ENCODE measurements around the gene CALHM6. TPM values are rescaled to one million over a fixed set of nuclear protein-coding genes. Genes with fewer than 3 reads are reported as not detected.

CALHM6 gene
- total and polyA plus RNA-seq, 3 experiments from 2014 or later: 1.7 to 10.9 (median 2.2) TPM

- Mint-ChIP-seq H3K27ac (no peak overlapping the region), H3K27me3 (peaks cover 3 to 11% of the 10 kb centered on the region in 2 donors), H3K36me3 (no peaks in the 10 kb centered on the region), H3K9me3 (no peaks in the 10 kb centered on the region), H3K4me1 (peaks cover 12 to 18% (median 17%) of the 10 kb centered on the region in 3 donors), H3K4me3 (no peak overlapping the region)
- Histone ChIP-seq H3K9me3 (ENCODE audit: low read length) (no peaks in the 10 kb centered on the region), H3K4me3 (ENCODE audit: low read length) (no peak overlapping the region), H3K4me1 (ENCODE audit: insufficient read depth, low read length) (peaks cover 5% of the 10 kb centered on the region), H3K27me3 (ENCODE audit: insufficient read depth, low read length, poor library complexity, severe bottlenecking) (no peaks in the 10 kb centered on the region), H3K36me3 (ENCODE audit: insufficient read depth, low read length) (no peaks in the 10 kb centered on the region), H3K27ac (ENCODE audit: low read depth, low read length) (no peak overlapping the region)
- CTCF ChIA-PET: no interaction called here
- DNase-seq: no peak
- POLR2A ChIA-PET: no interaction called here
Measured at GRCh38 chr6:116447496-116448011, 13.6 kb upstream of the CALHM6 start.

GRCh38 chr6:116449565-116449964 is 11.6 kb upstream of the CALHM6 start:
- Mint-ChIP-seq H3K27me3 (peaks cover 7 to 18% of the 10 kb centered on the region in 2 donors), H3K9me3 (no peaks in the 10 kb centered on the region), H3K4me1 (peaks cover 8 to 13% (median 10%) of the 10 kb centered on the region in 3 donors), H3K4me3 (no peak overlapping the region), H3K27ac (no peak overlapping the region), H3K36me3 (no peaks in the 10 kb centered on the region)
- ChIA-PET POLR2A (no interaction called here), CTCF (interaction anchor here (0.7 kb wide), 1 partner anchor 162 kb away, joined by 4 read pairs; no protein-coding TSS in a partner anchor)
- Histone ChIP-seq H3K9me3 (ENCODE audit: low read length) (no peaks in the 10 kb centered on the region), H3K4me3 (ENCODE audit: low read length) (no peak overlapping the region), H3K4me1 (ENCODE audit: insufficient read depth, low read length) (peaks cover 4% of the 10 kb centered on the region), H3K36me3 (ENCODE audit: insufficient read depth, low read length) (no peaks in the 10 kb centered on the region), H3K27me3 (ENCODE audit: insufficient read depth, low read length, poor library complexity, severe bottlenecking) (no peaks in the 10 kb centered on the region), H3K27ac (ENCODE audit: low read depth, low read length) (no peak overlapping the region)
- DNase-seq: no peak

GRCh38 chr6:116450185-116450710 is 10.9 kb upstream of the CALHM6 start:
- H3K27me3 Mint-ChIP-seq: peaks cover 7 to 19% of the 10 kb centered on the region in 2 donors
- no peaks in the 10 kb centered on the region for H3K4me1 ChIP-seq (ENCODE audit: insufficient read depth, low read length)
- no peaks in the 10 kb centered on the region for H3K9me3 ChIP-seq (ENCODE audit: low read length)
- H3K27ac ChIP-seq (ENCODE audit: low read depth, low read length): no peak overlapping the region
- H3K27me3 ChIP-seq (ENCODE audit: insufficient read depth, low read length, poor library complexity, severe bottlenecking): no peaks in the 10 kb centered on the region
- no peak overlapping the region for H3K27ac Mint-ChIP-seq
- no peaks in the 10 kb centered on the region for H3K36me3 Mint-ChIP-seq
- H3K4me1 Mint-ChIP-seq: peaks cover 1 to 6% (median 3%) of the 10 kb centered on the region in 3 donors
- POLR2A ChIA-PET: no interaction called here
- no peaks in the 10 kb centered on the region for H3K36me3 ChIP-seq (ENCODE audit: insufficient read depth, low read length)
- no peak overlapping the region for H3K4me3 Mint-ChIP-seq
- CTCF ChIA-PET: interaction anchor here (0.7 kb wide), 1 partner anchor 162 kb away, joined by 4 read pairs; no protein-coding TSS in a partner anchor
- DNase-seq: no peak
- H3K4me3 ChIP-seq (ENCODE audit: low read length): no peak overlapping the region
- H3K9me3 Mint-ChIP-seq: no peaks in the 10 kb centered on the region

GRCh38 chr6:116450769-116451740 is 10.1 kb upstream of the CALHM6 start:
- DNase-seq: no peak
- H3K36me3 ChIP-seq (ENCODE audit: insufficient read depth, low read length): no peaks in the 10 kb centered on the region
- Mint-ChIP-seq H3K36me3 (no peaks in the 10 kb centered on the region), H3K4me1 (peaks cover 0 to 5% (median 0%) of the 10 kb centered on the region in 3 donors), H3K27ac (no peak overlapping the region), H3K27me3 (peaks cover 7 to 19% of the 10 kb centered on the region in 2 donors), H3K9me3 (no peaks in the 10 kb centered on the region), H3K4me3 (no peak overlapping the region)
- POLR2A ChIA-PET: no interaction called here
- CTCF ChIA-PET: interaction anchor here (1.2 kb wide), 1 partner anchor 83 kb away, joined by 3 read pairs; no protein-coding TSS in a partner anchor
- H3K27me3 ChIP-seq (ENCODE audit: insufficient read depth, low read length, poor library complexity, severe bottlenecking): no peaks in the 10 kb centered on the region
- no peaks in the 10 kb centered on the region for H3K4me1 ChIP-seq (ENCODE audit: insufficient read depth, low read length)
- no peak overlapping the region for H3K4me3 ChIP-seq (ENCODE audit: low read length)
- H3K27ac ChIP-seq (ENCODE audit: low read depth, low read length): no peak overlapping the region
- no peaks in the 10 kb centered on the region for H3K9me3 ChIP-seq (ENCODE audit: low read length)

GRCh38 chr6:116451916-116452315 is 9.3 kb upstream of the CALHM6 start:
- Mint-ChIP-seq H3K4me3 (no peak overlapping the region), H3K9me3 (no peaks in the 10 kb centered on the region), H3K27ac (no peak overlapping the region), H3K36me3 (no peaks in the 10 kb centered on the region), H3K27me3 (peaks cover 7 to 19% of the 10 kb centered on the region in 2 donors), H3K4me1 (peaks cover 0 to 5% (median 0%) of the 10 kb centered on the region in 3 donors)
- CTCF ChIA-PET: interaction anchor here (1.2 kb wide), 1 partner anchor 82 kb away, joined by 3 read pairs; no protein-coding TSS in a partner anchor
- POLR2A ChIA-PET: no interaction called here
- no peak for DNase-seq
- Histone ChIP-seq H3K27ac (ENCODE audit: low read depth, low read length) (no peak overlapping the region), H3K9me3 (ENCODE audit: low read length) (no peaks in the 10 kb centered on the region), H3K27me3 (ENCODE audit: insufficient read depth, low read length, poor library complexity, severe bottlenecking) (no peaks in the 10 kb centered on the region), H3K4me3 (ENCODE audit: low read length) (no peak overlapping the region), H3K4me1 (ENCODE audit: insufficient read depth, low read length) (no peaks in the 10 kb centered on the region), H3K36me3 (ENCODE audit: insufficient read depth, low read length) (no peaks in the 10 kb centered on the region)

- no peak overlapping the region for H3K27ac Mint-ChIP-seq
- Histone ChIP-seq H3K4me1 (ENCODE audit: insufficient read depth, low read length) (no peaks in the 10 kb centered on the region), H3K4me3 (ENCODE audit: low read length) (no peak overlapping the region), H3K27me3 (ENCODE audit: insufficient read depth, low read length, poor library complexity, severe bottlenecking) (no peaks in the 10 kb centered on the region), H3K36me3 (ENCODE audit: insufficient read depth, low read length) (no peaks in the 10 kb centered on the region), H3K27ac (ENCODE audit: low read depth, low read length) (no peak overlapping the region), H3K9me3 (ENCODE audit: low read length) (no peaks in the 10 kb centered on the region)
- no peak overlapping the region for H3K4me3 Mint-ChIP-seq
- no peaks in the 10 kb centered on the region for H3K9me3 Mint-ChIP-seq
- peaks cover 0 to 5% (median 0%) of the 10 kb centered on the region in 3 donors for H3K4me1 Mint-ChIP-seq
- ChIA-PET POLR2A (no interaction called here), CTCF (no interaction called here)
- H3K27me3 Mint-ChIP-seq: peaks cover 7 to 19% of the 10 kb centered on the region in 2 donors
- no peaks in the 10 kb centered on the region for H3K36me3 Mint-ChIP-seq
- DNase-seq: no peak
Measured at GRCh38 chr6:116452531-116452930, 8.6 kb upstream of the CALHM6 start.

GRCh38 chr6:116456106-116456505 is 5.1 kb upstream of the CALHM6 start:
- Mint-ChIP-seq H3K9me3 (no peaks in the 10 kb centered on the region), H3K4me1 (peaks cover 2 to 7% (median 5%) of the 10 kb centered on the region in 3 donors), H3K36me3 (no peaks in the 10 kb centered on the region), H3K27ac (no peak overlapping the region), H3K27me3 (peaks cover 4 to 15% of the 10 kb centered on the region in 2 donors), H3K4me3 (no peak overlapping the region)
- ChIA-PET CTCF (no interaction called here), POLR2A (no interaction called here)
- H3K27ac ChIP-seq (ENCODE audit: low read depth, low read length): no peak overlapping the region
- H3K36me3 ChIP-seq (ENCODE audit: insufficient read depth, low read length): no peaks in the 10 kb centered on the region
- no peaks in the 10 kb centered on the region for H3K9me3 ChIP-seq (ENCODE audit: low read length)
- no peak for DNase-seq
- H3K4me1 ChIP-seq (ENCODE audit: insufficient read depth, low read length): peaks cover under 1% of the 10 kb centered on the region
- H3K27me3 ChIP-seq (ENCODE audit: insufficient read depth, low read length, poor library complexity, severe bottlenecking): no peaks in the 10 kb centered on the region
- no peak overlapping the region for H3K4me3 ChIP-seq (ENCODE audit: low read length)

GRCh38 chr6:116456927-116457326 is 4.2 kb upstream of the CALHM6 start:
- H3K4me3 ChIP-seq (ENCODE audit: low read length): no peak overlapping the region
- ChIA-PET CTCF (no interaction called here), POLR2A (no interaction called here)
- H3K4me3 Mint-ChIP-seq: no peak overlapping the region
- no peak for DNase-seq
- no peaks in the 10 kb centered on the region for H3K36me3 ChIP-seq (ENCODE audit: insufficient read depth, low read length)
- H3K4me1 Mint-ChIP-seq: peaks cover 9 to 11% (median 11%) of the 10 kb centered on the region in 3 donors
- H3K36me3 Mint-ChIP-seq: no peaks in the 10 kb centered on the region
- no peaks in the 10 kb centered on the region for H3K9me3 Mint-ChIP-seq
- no peak overlapping the region for H3K27ac Mint-ChIP-seq
- H3K4me1 ChIP-seq (ENCODE audit: insufficient read depth, low read length): peaks cover 8% of the 10 kb centered on the region
- no peaks in the 10 kb centered on the region for H3K9me3 ChIP-seq (ENCODE audit: low read length)
- H3K27me3 ChIP-seq (ENCODE audit: insufficient read depth, low read length, poor library complexity, severe bottlenecking): no peaks in the 10 kb centered on the region
- peaks cover 8 to 19% of the 10 kb centered on the region in 2 donors for H3K27me3 Mint-ChIP-seq
- H3K27ac ChIP-seq (ENCODE audit: low read depth, low read length): no peak overlapping the region

Measured in CD8-positive, alpha-beta memory T cell (primary cell).